Sigmoid colon (tissue), 7 donors: ENCODE measurements around the gene NLRP4. TPM values are rescaled to one million over a fixed set of nuclear protein-coding genes. Genes with fewer than 3 reads are reported as not detected.

Source experiments
- DNase-seq: peaks from one replicate; pipeline ENCODE4 v3.0.0-alpha.2; 2019
- H3K27ac ChIP-seq, 4 donors: fragments of 200-600 bp; sonication (generic); one replicate each; pipeline ENCODE4 v1.5.1; 2016 to 2019; ENCODE audit warnings: mild to moderate bottlenecking in 1 of 4
- H3K27me3 ChIP-seq, 3 donors: fragments of 200-600 bp; sonication (generic); one replicate each; pipeline ENCODE4 v1.5.1; 2019; ENCODE audit warnings: mild to moderate bottlenecking in 1 of 3
- H3K36me3 ChIP-seq, 4 donors: fragments of 200-600 bp; sonication (generic); one replicate each; pipeline ENCODE4 v1.5.1; 2016 to 2019
- H3K4me1 ChIP-seq, 4 donors: fragments of 200-600 bp; sonication (generic); one replicate each; pipeline ENCODE4 v1.5.1; 2017 to 2019
- H3K4me3 ChIP-seq, 4 donors: fragments of 200-600 bp; sonication (generic); one replicate each; pipeline ENCODE4 v1.5.1; 2017 to 2019; ENCODE audit warnings: mild to moderate bottlenecking in 2 of 4, moderate library complexity in 1 of 4
- H3K9me3 ChIP-seq, 4 donors: fragments of 200-600 bp in 3 of 4; sonication (generic) in 3 of 4; one replicate each; pipeline versions ENCODE4 v1.5.1 to v1.6.1; 2013 to 2019
- EP300 ChIP-seq, 4 donors: sonication (generic); formaldehyde crosslinking; IDR thresholded peaks; one replicate each; pipeline ENCODE4 v1.6.1; 2017; ENCODE audit warnings: antibody characterized with exemption in 4 of 4
- POLR2A ChIP-seq, 2 donors: fragments of 450-650 bp; IDR thresholded peaks; one replicate each; pipeline ENCODE4 v1.6.1; 2016; ENCODE audit warnings: antibody characterized with exemption in 2 of 2, mild to moderate bottlenecking in 2 of 2, moderate library complexity in 2 of 2
- POLR2AphosphoS5 ChIP-seq, 4 donors: sonication (generic); formaldehyde crosslinking; IDR thresholded peaks; one replicate each; pipeline ENCODE4 v1.6.1; 2017; ENCODE audit warnings: antibody characterized with exemption in 4 of 4
- WGBS, 2 donors: extraction: QIAGEN DNeasy Blood & Tissue Kit; methylation state at CpG; one replicate each; pipeline ENCODE4 v1.1.7; 2013; 5-methylcytosine and 5-hydroxymethylcytosine counted together
- intact Hi-C: fragments of 100-400 bp; cut with DNase I; formaldehyde crosslinking; loops from one replicate; pipeline ENCODE4 v1.15.1; 2023
- polyA plus RNA-seq, 3 donors: library from polyadenylated mRNA; stranded (reverse); fragments of 200-250 nt; gene quantifications; one replicate each; pipeline ENCODE4 v1.2.3, GENCODE V29; 2013
- total RNA-seq, 4 donors: library from RNA; depleted of rRNA; stranded (reverse); fragments of >200 nt; gene quantifications; one replicate each; pipeline ENCODE4 v1.1.0, GENCODE V29; 2016
- TF ChIP-seq, protein P1 (sequence below), 4 experiments: fragments of 450-650 bp in 3 of 4; fragments of 200-600 bp in 1 of 4; IDR thresholded peaks; one replicate each; pipeline ENCODE4 v1.5.1; 2016 to 2019; ENCODE audit warnings: antibody characterized with exemption in 4 of 4, mild to moderate bottlenecking in 3 of 4, moderate library complexity in 2 of 4
- donor health status: healthy with polysubstance abuse.
- donor health status: Bipolar disorder and iron deficiency.
- donor health status: healthy.

NLRP4 gene
- total and polyA plus RNA-seq, 7 donors = 0.17 TPM; not detected in 6

DNA sequence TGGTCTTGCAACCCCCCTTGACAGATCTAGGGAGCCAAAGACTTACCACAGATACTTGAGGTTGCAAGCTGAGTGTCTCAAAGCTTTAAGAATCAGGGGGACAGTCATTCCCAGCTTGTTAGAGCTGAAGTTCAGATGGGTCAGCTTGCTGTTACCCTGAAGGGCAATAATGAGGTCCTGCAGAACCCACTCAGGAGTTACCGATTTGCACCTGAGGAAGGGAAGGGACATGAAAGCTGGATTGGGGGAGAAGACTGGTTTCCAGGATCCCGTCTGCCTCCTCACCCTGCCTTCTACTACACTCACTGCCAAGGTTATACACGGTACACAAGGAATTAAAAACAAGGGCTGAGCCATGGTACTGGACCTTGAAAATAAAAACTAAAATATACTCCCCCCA, 71.4 kb downstream of the NLRP4 start:
- no peaks in the 10 kb centered on the region for H3K4me1 ChIP-seq
- H3K9me3 ChIP-seq = no peaks in the 10 kb centered on the region
- intact Hi-C loops = no loop called here
- no peak for DNase-seq
- H3K4me3 ChIP-seq = no peak overlapping the region
- H3K36me3 ChIP-seq = no peaks in the 10 kb centered on the region
- no peak for TF ChIP-seq POLR2AphosphoS5 (IDR thresholded peaks at IDR 0.05)
- no peak for TF ChIP-seq POLR2A (IDR thresholded peaks at IDR 0.05)
- TF ChIP-seq, protein P1, sequence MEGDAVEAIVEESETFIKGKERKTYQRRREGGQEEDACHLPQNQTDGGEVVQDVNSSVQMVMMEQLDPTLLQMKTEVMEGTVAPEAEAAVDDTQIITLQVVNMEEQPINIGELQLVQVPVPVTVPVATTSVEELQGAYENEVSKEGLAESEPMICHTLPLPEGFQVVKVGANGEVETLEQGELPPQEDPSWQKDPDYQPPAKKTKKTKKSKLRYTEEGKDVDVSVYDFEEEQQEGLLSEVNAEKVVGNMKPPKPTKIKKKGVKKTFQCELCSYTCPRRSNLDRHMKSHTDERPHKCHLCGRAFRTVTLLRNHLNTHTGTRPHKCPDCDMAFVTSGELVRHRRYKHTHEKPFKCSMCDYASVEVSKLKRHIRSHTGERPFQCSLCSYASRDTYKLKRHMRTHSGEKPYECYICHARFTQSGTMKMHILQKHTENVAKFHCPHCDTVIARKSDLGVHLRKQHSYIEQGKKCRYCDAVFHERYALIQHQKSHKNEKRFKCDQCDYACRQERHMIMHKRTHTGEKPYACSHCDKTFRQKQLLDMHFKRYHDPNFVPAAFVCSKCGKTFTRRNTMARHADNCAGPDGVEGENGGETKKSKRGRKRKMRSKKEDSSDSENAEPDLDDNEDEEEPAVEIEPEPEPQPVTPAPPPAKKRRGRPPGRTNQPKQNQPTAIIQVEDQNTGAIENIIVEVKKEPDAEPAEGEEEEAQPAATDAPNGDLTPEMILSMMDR (IDR thresholded peaks at IDR 0.05) = no peak
- no peak for TF ChIP-seq EP300 (IDR thresholded peaks at IDR 0.05)
- no peaks in the 10 kb centered on the region for H3K27me3 ChIP-seq
- 85% methylated on average over 3 of the region's 3 CpGs for WGBS, 2 donors
- no peak overlapping the region for H3K27ac ChIP-seq

GRCh38 chr19:55909801-55910200, 73.5 kb downstream of the NLRP4 start:
- H3K36me3 ChIP-seq = no peaks in the 10 kb centered on the region
- H3K4me3 ChIP-seq = no peak overlapping the region
- intact Hi-C loops = no loop called here
- H3K4me1 ChIP-seq = no peaks in the 10 kb centered on the region
- WGBS, 2 donors = 38 to 47% methylated on average over 2 of the region's 2 CpGs
- H3K27me3 ChIP-seq = no peaks in the 10 kb centered on the region
- no peak overlapping the region for H3K27ac ChIP-seq
- DNase-seq = no peak
- H3K9me3 ChIP-seq = no peaks in the 10 kb centered on the region
- TF ChIP-seq EP300 (IDR thresholded peaks at IDR 0.05) (no peak), POLR2A (IDR thresholded peaks at IDR 0.05) (no peak), POLR2AphosphoS5 (IDR thresholded peaks at IDR 0.05) (no peak)
- TF ChIP-seq, protein P1 (IDR thresholded peaks at IDR 0.05) = no peak

DNA sequence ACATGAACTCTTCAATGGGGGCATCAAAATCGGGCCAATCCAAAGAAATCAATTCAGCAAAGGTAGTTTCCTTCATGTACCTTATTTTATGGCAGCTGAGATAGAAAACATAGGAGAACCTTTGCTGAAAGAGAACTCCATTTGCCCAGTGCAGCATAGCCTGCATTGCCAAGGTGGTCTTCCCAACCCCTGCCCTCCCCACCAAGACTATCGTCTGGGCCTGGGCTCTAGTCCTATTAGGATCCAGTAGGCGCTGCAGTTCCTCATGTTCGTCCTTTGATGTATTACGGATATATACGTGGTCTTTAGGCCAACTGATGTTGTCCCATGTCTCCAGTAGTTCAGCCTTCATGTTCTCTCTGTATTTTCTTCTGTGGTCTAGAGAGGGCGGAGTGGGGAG, 76.6 kb downstream of the NLRP4 start:
- Histone ChIP-seq H3K9me3 (no peaks in the 10 kb centered on the region), H3K27me3 (no peaks in the 10 kb centered on the region), H3K27ac (no peak overlapping the region), H3K36me3 (no peaks in the 10 kb centered on the region), H3K4me3 (no peak overlapping the region), H3K4me1 (no peaks in the 10 kb centered on the region)
- 86 to 87% methylated on average over 7 of the region's 7 CpGs for WGBS, 2 donors
- intact Hi-C loops = no loop called here
- TF ChIP-seq EP300 (IDR thresholded peaks at IDR 0.05) = no peak
- TF ChIP-seq POLR2A (IDR thresholded peaks at IDR 0.05) = no peak
- TF ChIP-seq, protein P1 (IDR thresholded peaks at IDR 0.05) = no peak
- no peak for TF ChIP-seq POLR2AphosphoS5 (IDR thresholded peaks at IDR 0.05)
- DNase-seq = no peak

DNA sequence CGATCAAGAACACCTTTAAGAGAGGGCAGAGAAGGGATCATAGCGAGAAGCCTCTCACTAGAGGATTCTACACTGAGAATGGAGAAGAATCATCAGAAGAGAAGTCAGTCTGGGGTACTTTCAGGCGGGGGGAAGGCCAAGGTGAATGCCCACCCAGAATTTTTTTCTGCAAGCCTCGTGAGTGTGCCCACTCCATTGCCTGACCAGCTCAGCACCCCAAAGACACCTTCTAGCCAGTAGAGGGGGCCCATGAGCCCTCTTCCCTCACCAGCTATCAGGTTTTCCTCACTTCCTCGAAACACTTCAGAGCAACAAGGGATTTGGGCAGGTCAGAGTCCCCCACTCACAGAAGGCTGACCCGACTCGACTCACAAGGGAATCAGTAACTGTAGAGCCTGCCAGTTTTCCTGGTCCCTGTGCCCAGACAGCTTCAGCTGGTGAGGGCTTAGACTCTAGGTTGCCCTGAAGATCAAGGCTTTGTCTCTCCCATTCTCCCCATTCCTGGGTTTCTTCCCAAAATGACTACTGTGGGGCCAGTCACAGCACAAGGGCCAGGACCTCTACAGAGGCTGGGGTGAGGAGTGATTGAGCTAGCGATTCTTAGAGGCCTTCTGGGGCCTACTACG, 77.4 kb downstream of the NLRP4 start:
- no peaks in the 10 kb centered on the region for H3K27me3 ChIP-seq
- H3K4me1 ChIP-seq = no peaks in the 10 kb centered on the region
- H3K36me3 ChIP-seq = no peaks in the 10 kb centered on the region
- 42 to 50% methylated on average over 9 of the region's 9 CpGs for WGBS, 2 donors
- no peak overlapping the region for H3K27ac ChIP-seq
- no peak for TF ChIP-seq POLR2A (IDR thresholded peaks at IDR 0.05)
- no peak for TF ChIP-seq POLR2AphosphoS5 (IDR thresholded peaks at IDR 0.05)
- no peak for TF ChIP-seq EP300 (IDR thresholded peaks at IDR 0.05)
- TF ChIP-seq, protein P1 (IDR thresholded peaks at IDR 0.05) = no peak
- DNase-seq = no peak
- H3K4me3 ChIP-seq = no peak overlapping the region
- intact Hi-C loops = no loop called here
- H3K9me3 ChIP-seq = no peaks in the 10 kb centered on the region

GRCh38 chr19:55923556-55923955, 87.2 kb downstream of the NLRP4 start:
- H3K9me3 ChIP-seq = peaks cover 0 to 8% (median 0%) of the 10 kb centered on the region in 4 donors
- intact Hi-C loops = no loop called here
- 78 to 86% methylated on average over 5 of the region's 5 CpGs for WGBS, 2 donors

More at GRCh38 chr19:55923556-55923955, 87.2 kb downstream of the NLRP4 start:
- TF ChIP-seq EP300 (IDR thresholded peaks at IDR 0.05) = no peak
- TF ChIP-seq, protein P1 (IDR thresholded peaks at IDR 0.05) = no peak
- TF ChIP-seq POLR2A (IDR thresholded peaks at IDR 0.05) = no peak
- TF ChIP-seq POLR2AphosphoS5 (IDR thresholded peaks at IDR 0.05) = no peak
- Histone ChIP-seq H3K4me3 (no peak overlapping the region), H3K27me3 (no peaks in the 10 kb centered on the region), H3K27ac (no peak overlapping the region), H3K4me1 (no peaks in the 10 kb centered on the region), H3K36me3 (no peaks in the 10 kb centered on the region)
- no peak for DNase-seq
